Nasal cavity respiratory epithelium epithelial cell of viscerocranial mucosa (primary cell): ENCODE data around the gene CLECL1. TPM values are rescaled to one million over a fixed set of nuclear protein-coding genes. Genes with fewer than 3 reads are reported as not detected.

ENCODE experiments used
- total RNA-seq: library from RNA; depleted of rRNA; stranded (reverse); fragments of >200 nt; gene quantifications from 2 replicates; pipeline ENCODE4 v1.2.3, GENCODE V29; 2014

CLECL1 gene
- total RNA-seq: not detected in 2 replicates

DNA sequence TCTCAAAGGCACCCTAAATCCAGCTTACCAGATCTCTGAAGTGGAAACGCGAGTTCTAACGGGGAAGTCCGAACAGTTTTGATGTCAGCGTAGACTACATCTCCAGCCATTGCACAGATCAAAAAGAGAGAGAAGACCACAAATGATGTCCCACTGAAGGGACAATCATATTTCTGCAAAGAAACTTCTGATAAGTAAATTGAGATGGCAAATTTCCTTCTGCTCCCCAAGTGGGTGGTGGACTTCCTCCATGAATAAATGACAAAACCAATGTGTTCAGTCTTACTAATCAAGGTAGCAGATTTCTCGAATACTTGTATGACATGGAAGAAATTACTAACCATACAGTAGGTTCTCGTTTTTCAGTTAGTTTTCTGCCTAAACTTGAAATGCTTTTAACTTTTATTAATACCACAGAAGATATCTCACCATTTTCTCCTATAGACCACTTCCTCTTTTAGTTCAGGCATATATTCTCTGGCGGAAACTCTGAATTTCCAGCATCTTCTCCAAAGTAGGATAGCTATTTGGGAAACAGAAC, at the start of gene CLECL1:
Gene CLECL1, minus strand, starts transcription at position 177 of the 541 bp plus-strand sequence.

DNA sequence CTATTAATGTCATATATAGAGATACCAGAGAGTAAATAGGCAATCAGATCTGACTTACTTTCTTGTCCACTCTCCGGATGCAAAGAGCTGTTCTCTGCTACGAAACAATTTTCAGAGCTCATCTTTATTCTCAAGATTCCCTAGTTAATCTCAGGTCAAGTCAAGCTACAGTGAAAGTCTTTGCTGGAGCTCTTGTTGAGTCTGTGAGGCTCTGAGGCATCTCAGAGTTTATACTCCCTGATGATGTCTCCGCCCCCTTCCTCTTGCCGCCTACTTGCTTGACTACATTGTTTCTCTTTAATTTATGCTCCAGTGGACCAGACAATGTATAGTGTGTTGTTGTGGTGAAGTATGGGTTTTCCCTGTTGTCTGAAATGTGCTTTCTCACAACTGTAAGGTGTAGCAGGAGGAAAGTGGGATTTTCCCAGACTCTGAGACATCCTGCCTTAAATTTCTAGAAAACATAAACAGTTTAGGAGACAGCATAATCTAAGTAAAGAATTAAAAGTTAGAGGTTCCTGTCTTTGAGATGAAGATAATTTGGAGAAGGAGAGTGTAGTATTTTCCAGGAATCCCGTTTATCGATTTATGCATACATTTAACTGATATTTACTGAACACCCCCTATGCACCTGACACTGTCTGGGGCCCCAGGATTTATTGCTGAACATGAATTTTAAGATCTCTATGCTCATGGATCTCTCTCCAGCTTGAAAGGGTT, 28.0 kb upstream of the CLECL1 start, which contains the start of gene CD69:
Gene CD69, minus strand, starts transcription at position 203 of the 720 bp plus-strand sequence. Its CDS starts 81 bp downstream, at position 122.

Other genes starting within 250 kb of the CLECL1 start
- gene KLRB1, start 125.2 kb downstream of the CLECL1 start, total RNA-seq: not detected in 2 replicates
- gene CLEC2D, start 63.4 kb downstream of the CLECL1 start, total RNA-seq: 1.4 and 4.8 TPM in 2 replicates
- not detected in 2 replicates for gene CD69, start 27.8 kb upstream of the CLECL1 start, total RNA-seq
- 0.21 TPM in 1 of 2 replicates, not detected in the other for gene KLRF1, start 94.4 kb upstream of the CLECL1 start, total RNA-seq
- 4.1 and 5.0 TPM in 2 replicates for gene CLEC2B, start 136.3 kb upstream of the CLECL1 start, total RNA-seq
- not detected in 2 replicates for gene KLRF2, start 148.4 kb upstream of the CLECL1 start, total RNA-seq
- not detected in 2 replicates for gene CLEC2A, start 199.3 kb upstream of the CLECL1 start, total RNA-seq
- not detected in 2 replicates for gene CLEC12A, start 238.3 kb upstream of the CLECL1 start, total RNA-seq